GM12874 (cell line): ENCODE results near the gene RRM1.
A peak's percentile ranks its signal among the peaks of the same experiment; 100 is the strongest.

Experiments
- CTCF ChIP-seq: IDR thresholded peaks from 2 replicates; pipeline ENCODE4 v1.5.1; 2011; ENCODE audit warnings: low read depth, mild to moderate bottlenecking, control low read depth, low read length, moderate library complexity; ENCODE audit not compliant: insufficient read depth

The RRM1 gene

GRCh38 chr11:4185561-4185960 is 91.0 kb downstream of the RRM1 start:
- TF ChIP-seq CTCF = no peak

- no peak for TF ChIP-seq CTCF
Observed at GRCh38 chr11:4186464-4187054, 92.0 kb downstream of the RRM1 start.

- peak; percentile 96 for TF ChIP-seq CTCF
Observed at GRCh38 chr11:4187055-4187988, 92.7 kb downstream of the RRM1 start.
